SK-N-SH (cell line): Measurements from ENCODE around the gene GALM.

ENCODE experiments used
- ELF1 ChIP-seq: IDR thresholded peaks from 2 replicates; pipeline ENCODE4 v1.4.0; 2012
- GABPA ChIP-seq: IDR thresholded peaks from 2 replicates; pipeline ENCODE4 v1.4.0; 2012; ENCODE audit warnings: low read depth, mild to moderate bottlenecking
- RXRA ChIP-seq: IDR thresholded peaks from 2 replicates; pipeline ENCODE4 v1.4.0; 2012; ENCODE audit warnings: low read depth, mild to moderate bottlenecking, borderline replicate concordance
- TF ChIP-seq, protein P1 (sequence below): fragments of 200-600 bp; sonication (generic); IDR thresholded peaks from 2 replicates; pipeline ENCODE4 v1.6.1; 2017; ENCODE audit warnings: antibody characterized with exemption, mild to moderate bottlenecking, moderate library complexity
- TF ChIP-seq, protein P2 (sequence below): IDR thresholded peaks from 2 replicates; pipeline ENCODE4 v1.6.1; 2012; ENCODE audit warnings: mild to moderate bottlenecking, low read depth, low read length, moderate library complexity

DNA sequence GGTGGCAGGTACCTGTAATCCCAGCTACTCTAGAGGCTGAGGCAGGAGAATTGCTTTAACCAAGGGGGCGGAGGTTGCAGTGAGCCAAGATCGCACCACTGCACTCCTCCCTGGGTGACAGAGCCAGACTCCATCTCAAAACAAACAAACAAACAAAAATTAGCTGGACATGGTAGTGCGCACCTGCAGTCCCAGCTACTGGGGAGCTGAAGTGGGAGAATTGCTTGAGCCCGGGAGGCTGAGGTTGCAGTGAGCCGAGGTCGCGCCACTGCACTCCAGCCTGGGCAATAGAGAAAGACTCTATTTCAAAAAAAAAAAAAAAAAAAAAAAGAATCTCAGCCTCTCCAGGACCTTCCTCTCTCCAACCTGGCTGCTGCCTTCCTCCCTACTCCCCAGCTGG lies 65.2 kb downstream of the GALM start:
- TF ChIP-seq, protein P1, sequence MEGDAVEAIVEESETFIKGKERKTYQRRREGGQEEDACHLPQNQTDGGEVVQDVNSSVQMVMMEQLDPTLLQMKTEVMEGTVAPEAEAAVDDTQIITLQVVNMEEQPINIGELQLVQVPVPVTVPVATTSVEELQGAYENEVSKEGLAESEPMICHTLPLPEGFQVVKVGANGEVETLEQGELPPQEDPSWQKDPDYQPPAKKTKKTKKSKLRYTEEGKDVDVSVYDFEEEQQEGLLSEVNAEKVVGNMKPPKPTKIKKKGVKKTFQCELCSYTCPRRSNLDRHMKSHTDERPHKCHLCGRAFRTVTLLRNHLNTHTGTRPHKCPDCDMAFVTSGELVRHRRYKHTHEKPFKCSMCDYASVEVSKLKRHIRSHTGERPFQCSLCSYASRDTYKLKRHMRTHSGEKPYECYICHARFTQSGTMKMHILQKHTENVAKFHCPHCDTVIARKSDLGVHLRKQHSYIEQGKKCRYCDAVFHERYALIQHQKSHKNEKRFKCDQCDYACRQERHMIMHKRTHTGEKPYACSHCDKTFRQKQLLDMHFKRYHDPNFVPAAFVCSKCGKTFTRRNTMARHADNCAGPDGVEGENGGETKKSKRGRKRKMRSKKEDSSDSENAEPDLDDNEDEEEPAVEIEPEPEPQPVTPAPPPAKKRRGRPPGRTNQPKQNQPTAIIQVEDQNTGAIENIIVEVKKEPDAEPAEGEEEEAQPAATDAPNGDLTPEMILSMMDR, result no peak
- TF ChIP-seq ELF1, result no peak
- TF ChIP-seq, protein P2, sequence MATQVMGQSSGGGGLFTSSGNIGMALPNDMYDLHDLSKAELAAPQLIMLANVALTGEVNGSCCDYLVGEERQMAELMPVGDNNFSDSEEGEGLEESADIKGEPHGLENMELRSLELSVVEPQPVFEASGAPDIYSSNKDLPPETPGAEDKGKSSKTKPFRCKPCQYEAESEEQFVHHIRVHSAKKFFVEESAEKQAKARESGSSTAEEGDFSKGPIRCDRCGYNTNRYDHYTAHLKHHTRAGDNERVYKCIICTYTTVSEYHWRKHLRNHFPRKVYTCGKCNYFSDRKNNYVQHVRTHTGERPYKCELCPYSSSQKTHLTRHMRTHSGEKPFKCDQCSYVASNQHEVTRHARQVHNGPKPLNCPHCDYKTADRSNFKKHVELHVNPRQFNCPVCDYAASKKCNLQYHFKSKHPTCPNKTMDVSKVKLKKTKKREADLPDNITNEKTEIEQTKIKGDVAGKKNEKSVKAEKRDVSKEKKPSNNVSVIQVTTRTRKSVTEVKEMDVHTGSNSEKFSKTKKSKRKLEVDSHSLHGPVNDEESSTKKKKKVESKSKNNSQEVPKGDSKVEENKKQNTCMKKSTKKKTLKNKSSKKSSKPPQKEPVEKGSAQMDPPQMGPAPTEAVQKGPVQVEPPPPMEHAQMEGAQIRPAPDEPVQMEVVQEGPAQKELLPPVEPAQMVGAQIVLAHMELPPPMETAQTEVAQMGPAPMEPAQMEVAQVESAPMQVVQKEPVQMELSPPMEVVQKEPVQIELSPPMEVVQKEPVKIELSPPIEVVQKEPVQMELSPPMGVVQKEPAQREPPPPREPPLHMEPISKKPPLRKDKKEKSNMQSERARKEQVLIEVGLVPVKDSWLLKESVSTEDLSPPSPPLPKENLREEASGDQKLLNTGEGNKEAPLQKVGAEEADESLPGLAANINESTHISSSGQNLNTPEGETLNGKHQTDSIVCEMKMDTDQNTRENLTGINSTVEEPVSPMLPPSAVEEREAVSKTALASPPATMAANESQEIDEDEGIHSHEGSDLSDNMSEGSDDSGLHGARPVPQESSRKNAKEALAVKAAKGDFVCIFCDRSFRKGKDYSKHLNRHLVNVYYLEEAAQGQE, result no peak
- TF ChIP-seq GABPA, result no peak
- no peak for TF ChIP-seq RXRA
